ENCODE results near the gene EIF5B. TPM values are rescaled to one million over a fixed set of nuclear protein-coding genes. Genes with fewer than 3 reads are reported as not detected.

The EIF5B gene
- polyA plus RNA-seq, 3 donors = 0.58 to 3.2 (median 1.5) TPM

- H3K9me3 ChIP-seq (replicated peaks in 1 of 2; ENCODE audit: control insufficient read depth in 1 of 2, insufficient read depth in 1 of 2, low read length in 2 of 2) = no peaks in the 10 kb centered on the region
- intact Hi-C loops (cut with micrococcal nuclease) = no loop called here
- Mint-ChIP-seq H3K9me3 (no peaks in the 10 kb centered on the region), H3K27ac (no peak overlapping the region), H3K4me1 (no peaks in the 10 kb centered on the region), H3K4me3 (no peak overlapping the region), H3K36me3 (peaks cover 80 to 82% of the 10 kb centered on the region in 2 donors), H3K27me3 (ENCODE audit: low read depth in 3 of 3) (no peaks in the 10 kb centered on the region)
- no peaks in the 10 kb centered on the region for H3K79me2 ChIP-seq (ENCODE audit: insufficient read depth, low read length)
- no peak overlapping the region for H3K4me3 ChIP-seq (replicated peaks in 1 of 3; ENCODE audit: low read depth in 2 of 3, low read length in 3 of 3)
- no peak overlapping the region for H3K4me2 ChIP-seq (replicated peaks; ENCODE audit: extremely low read depth, low read length, poor library complexity, severe bottlenecking)
- no peak overlapping the region for H3K27ac ChIP-seq (ENCODE audit: low read depth in 1 of 2, low read length in 2 of 2)
- H4K20me1 ChIP-seq (ENCODE audit: insufficient read depth, low read length) = no peaks in the 10 kb centered on the region
- H3K36me3 ChIP-seq (replicated peaks in 1 of 2; ENCODE audit: control insufficient read depth in 1 of 2, insufficient read depth in 2 of 2, low read length in 2 of 2) = peaks cover 83 to 99% of the 10 kb centered on the region in 2 donors
- no peak for DNase-seq
- TF ChIP-seq CTCF (IDR thresholded peaks at IDR 0.05) = no peak
- no peaks in the 10 kb centered on the region for H3K27me3 ChIP-seq (ENCODE audit: control insufficient read depth in 2 of 2, insufficient read depth in 2 of 2, low read length in 2 of 2)
- H3K4me1 ChIP-seq (ENCODE audit: control insufficient read depth in 1 of 2, insufficient read depth in 2 of 2, low read length in 2 of 2) = no peaks in the 10 kb centered on the region
- no peak overlapping the region for H3K9ac ChIP-seq (ENCODE audit: insufficient read depth, low read length, poor library complexity, severe bottlenecking)
- no peak overlapping the region for H2AFZ ChIP-seq (ENCODE audit: insufficient read depth, low read depth, low read length, poor library complexity, severe bottlenecking)
- WGBS (ENCODE audit: insufficient coverage) = 83% methylated on average over 3 of the region's 5 CpGs
These were observed 84.3 kb downstream of the EIF5B start for GRCh38 chr2:99421469-99421868.

GRCh38 chr2:99422599-99422998, 85.4 kb downstream of the EIF5B start:
- no peak for DNase-seq
- no CpG with 5 or more reads among the region's 3 CpGs for WGBS (ENCODE audit: insufficient coverage)
- no peaks in the 10 kb centered on the region for H3K27me3 ChIP-seq (ENCODE audit: control insufficient read depth in 2 of 2, insufficient read depth in 2 of 2, low read length in 2 of 2)
- H3K79me2 ChIP-seq (ENCODE audit: insufficient read depth, low read length) = no peaks in the 10 kb centered on the region
- no peak for TF ChIP-seq CTCF (IDR thresholded peaks at IDR 0.05)
- Mint-ChIP-seq H3K27ac (peak overlapping the region in 1 of 7 donors; percentile 69), H3K4me3 (no peak overlapping the region), H3K4me1 (no peaks in the 10 kb centered on the region), H3K27me3 (ENCODE audit: low read depth in 3 of 3) (no peaks in the 10 kb centered on the region), H3K9me3 (no peaks in the 10 kb centered on the region), H3K36me3 (peaks cover 80 to 82% of the 10 kb centered on the region in 2 donors)
- no peak overlapping the region for H3K9ac ChIP-seq (ENCODE audit: insufficient read depth, low read length, poor library complexity, severe bottlenecking)
- no peaks in the 10 kb centered on the region for H4K20me1 ChIP-seq (ENCODE audit: insufficient read depth, low read length)
- H3K36me3 ChIP-seq (replicated peaks in 1 of 2; ENCODE audit: control insufficient read depth in 1 of 2, insufficient read depth in 2 of 2, low read length in 2 of 2) = peaks cover 83 to 100% of the 10 kb centered on the region in 2 donors
- no peaks in the 10 kb centered on the region for H3K9me3 ChIP-seq (replicated peaks in 1 of 2; ENCODE audit: control insufficient read depth in 1 of 2, insufficient read depth in 1 of 2, low read length in 2 of 2)
- H3K27ac ChIP-seq (ENCODE audit: low read depth in 1 of 2, low read length in 2 of 2) = no peak overlapping the region
- H3K4me1 ChIP-seq (ENCODE audit: control insufficient read depth in 1 of 2, insufficient read depth in 2 of 2, low read length in 2 of 2) = no peaks in the 10 kb centered on the region
- no peak overlapping the region for H3K4me3 ChIP-seq (replicated peaks in 1 of 3; ENCODE audit: low read depth in 2 of 3, low read length in 3 of 3)
- no peak overlapping the region for H2AFZ ChIP-seq (ENCODE audit: insufficient read depth, low read depth, low read length, poor library complexity, severe bottlenecking)
- intact Hi-C loops (cut with micrococcal nuclease) = no loop called here
- H3K4me2 ChIP-seq (replicated peaks; ENCODE audit: extremely low read depth, low read length, poor library complexity, severe bottlenecking) = no peak overlapping the region

Data from CD14-positive monocyte (primary cell).